ENCODE data around the gene ODC1. TPM values are rescaled to one million over a fixed set of nuclear protein-coding genes. Genes with fewer than 3 reads are reported as not detected.

Gene ODC1
- total and polyA plus RNA-seq, 12 donors = 4.1 to 92.8 (median 56.0) TPM

DNA sequence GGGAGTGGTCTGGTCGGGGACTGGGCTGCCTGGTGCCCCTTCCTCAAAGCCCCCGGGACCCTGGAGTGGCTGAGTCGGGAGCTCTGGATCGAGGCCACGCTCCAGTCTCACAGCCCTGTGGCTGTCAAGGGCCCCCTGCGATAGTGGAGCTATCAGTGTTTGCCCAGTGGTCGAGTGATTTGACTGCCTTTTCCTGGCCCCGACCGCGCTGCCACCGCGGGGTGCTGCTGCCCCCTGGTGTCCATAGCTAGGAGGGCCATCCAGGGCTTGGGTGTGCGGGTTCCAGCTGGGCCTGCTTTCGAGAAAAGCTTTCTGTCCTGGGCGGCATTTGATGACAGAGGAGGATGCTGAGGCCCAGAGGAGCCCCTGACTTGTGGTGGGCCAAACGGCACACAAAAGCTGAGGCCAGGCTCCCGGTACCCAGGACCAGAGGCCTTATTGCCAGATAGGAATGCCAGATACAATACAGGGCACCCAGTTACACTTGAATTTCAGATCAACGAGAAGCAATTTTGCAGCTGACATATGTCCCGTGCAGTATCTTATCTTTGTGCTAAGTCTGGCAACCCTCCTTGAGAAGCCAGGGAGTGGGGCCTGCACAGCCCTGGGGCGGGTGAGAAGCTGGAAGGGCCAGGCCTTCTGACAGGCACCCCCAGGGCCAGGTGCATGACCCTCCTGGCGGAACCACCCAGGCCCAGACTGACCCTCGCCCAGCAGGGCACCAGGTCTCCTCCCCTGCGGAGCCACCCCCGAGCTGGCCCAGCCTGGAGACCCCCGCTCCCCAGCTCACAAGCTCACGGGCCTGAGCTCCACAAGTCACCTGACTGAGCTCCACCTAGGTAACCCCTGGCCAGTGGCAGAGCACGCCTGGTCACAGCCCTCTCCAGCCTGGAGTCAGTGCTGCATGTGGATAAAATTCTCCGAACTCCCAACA, 13.0 kb downstream of the ODC1 start:
- ATAC-seq (peak; percentile 74 to 93 (median 86)), DNase-seq (peak; percentile 62 to 78)
- Histone ChIP-seq H3K36me3 (peaks cover 0 to 12% (median 5%) of the 10 kb centered on the region in 9 donors), H3K27me3 (peaks cover 0 to 8% (median 0%) of the 10 kb centered on the region in 7 donors), H3K27ac (no peak overlapping the region), H3K4me3 (no peak overlapping the region), H3K9me3 (no peaks in the 10 kb centered on the region), H3K4me1 (peaks cover 0 to 26% (median 10%) of the 10 kb centered on the region in 9 donors)
- intact Hi-C loops (cut with DNase I) = loop anchor here (1.0 to 10.0 kb wide), 14 partner anchors 230 to 630 kb away; partner anchors contain the start of gene RRM2 (in 2 of the 10)
- WGBS, 2 donors = 36% methylated on average over 26 to 28 of the region's 28 CpGs
- TF ChIP-seq, protein P1, sequence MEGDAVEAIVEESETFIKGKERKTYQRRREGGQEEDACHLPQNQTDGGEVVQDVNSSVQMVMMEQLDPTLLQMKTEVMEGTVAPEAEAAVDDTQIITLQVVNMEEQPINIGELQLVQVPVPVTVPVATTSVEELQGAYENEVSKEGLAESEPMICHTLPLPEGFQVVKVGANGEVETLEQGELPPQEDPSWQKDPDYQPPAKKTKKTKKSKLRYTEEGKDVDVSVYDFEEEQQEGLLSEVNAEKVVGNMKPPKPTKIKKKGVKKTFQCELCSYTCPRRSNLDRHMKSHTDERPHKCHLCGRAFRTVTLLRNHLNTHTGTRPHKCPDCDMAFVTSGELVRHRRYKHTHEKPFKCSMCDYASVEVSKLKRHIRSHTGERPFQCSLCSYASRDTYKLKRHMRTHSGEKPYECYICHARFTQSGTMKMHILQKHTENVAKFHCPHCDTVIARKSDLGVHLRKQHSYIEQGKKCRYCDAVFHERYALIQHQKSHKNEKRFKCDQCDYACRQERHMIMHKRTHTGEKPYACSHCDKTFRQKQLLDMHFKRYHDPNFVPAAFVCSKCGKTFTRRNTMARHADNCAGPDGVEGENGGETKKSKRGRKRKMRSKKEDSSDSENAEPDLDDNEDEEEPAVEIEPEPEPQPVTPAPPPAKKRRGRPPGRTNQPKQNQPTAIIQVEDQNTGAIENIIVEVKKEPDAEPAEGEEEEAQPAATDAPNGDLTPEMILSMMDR (IDR thresholded peaks at IDR 0.05) = peak; percentile 92 to 99 (median 97)

DNA sequence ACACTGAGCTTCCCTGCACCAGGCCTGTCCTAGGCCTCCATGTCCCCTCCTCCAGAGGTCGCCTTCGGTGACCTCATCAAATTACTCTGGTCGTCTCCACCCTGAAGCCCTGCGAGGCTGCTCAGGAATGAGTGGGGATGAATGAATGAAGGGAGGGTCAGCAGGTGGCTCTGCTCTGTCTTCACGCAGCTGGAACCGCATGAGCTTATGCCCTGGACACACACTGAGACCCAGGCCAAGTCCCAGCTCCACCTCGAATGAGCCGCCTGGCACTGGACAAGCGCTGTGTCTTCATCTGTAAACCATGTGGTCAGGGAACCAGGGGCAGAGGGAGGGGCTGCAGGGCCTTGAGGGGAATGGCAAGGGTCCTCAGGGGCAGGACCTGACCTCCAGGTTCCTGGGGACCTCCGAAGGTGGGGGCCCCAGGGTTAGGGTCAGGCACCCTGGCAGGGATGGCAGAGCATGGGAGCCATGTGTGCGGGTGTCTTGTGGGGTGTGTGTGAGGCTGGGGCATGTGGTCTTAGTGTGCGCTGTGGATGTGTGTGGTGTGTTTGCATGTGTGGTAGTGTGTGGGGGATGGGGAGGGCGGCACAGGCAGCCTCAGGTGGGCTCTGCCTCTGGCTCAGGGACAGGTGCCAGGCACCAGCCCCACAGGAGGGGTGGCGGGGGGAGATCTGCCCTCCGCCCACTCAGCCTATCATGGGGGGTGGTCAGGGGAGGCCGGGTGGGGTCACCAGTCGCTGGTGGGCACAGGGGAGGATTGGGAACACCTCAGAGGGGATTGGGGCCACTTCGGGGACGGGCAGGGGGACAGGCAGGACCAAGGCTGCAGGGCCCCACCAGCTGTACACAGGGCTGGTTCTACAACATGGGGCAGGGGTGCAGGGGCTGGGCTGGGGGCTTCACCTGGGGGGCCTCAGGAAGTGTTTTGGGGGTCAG, 13.9 kb downstream of the ODC1 start:
- intact Hi-C loops (cut with DNase I) = loop anchor here in 9 of 10 donors (1.0 to 10.0 kb wide), 10 partner anchors 231 to 629 kb away; partner anchors contain the start of gene RRM2 (in 1 of the 9)
- H3K27ac ChIP-seq = no peak overlapping the region
- TF ChIP-seq, protein P1 (IDR thresholded peaks at IDR 0.05) = no peak
- no peaks in the 10 kb centered on the region for H3K9me3 ChIP-seq
- ATAC-seq (peak in 2 of 8 donors; percentile 12 to 14), DNase-seq (no peak)
- 84 to 85% methylated on average over 18 to 19 of the region's 19 CpGs for WGBS, 2 donors
- no peak overlapping the region for H3K4me3 ChIP-seq
- H3K27me3 ChIP-seq = peaks cover 0 to 8% (median 0%) of the 10 kb centered on the region in 7 donors
- H3K36me3 ChIP-seq = peaks cover 0 to 2% (median 0%) of the 10 kb centered on the region in 9 donors
- H3K4me1 ChIP-seq = peaks cover 0 to 26% (median 10%) of the 10 kb centered on the region in 9 donors

DNA sequence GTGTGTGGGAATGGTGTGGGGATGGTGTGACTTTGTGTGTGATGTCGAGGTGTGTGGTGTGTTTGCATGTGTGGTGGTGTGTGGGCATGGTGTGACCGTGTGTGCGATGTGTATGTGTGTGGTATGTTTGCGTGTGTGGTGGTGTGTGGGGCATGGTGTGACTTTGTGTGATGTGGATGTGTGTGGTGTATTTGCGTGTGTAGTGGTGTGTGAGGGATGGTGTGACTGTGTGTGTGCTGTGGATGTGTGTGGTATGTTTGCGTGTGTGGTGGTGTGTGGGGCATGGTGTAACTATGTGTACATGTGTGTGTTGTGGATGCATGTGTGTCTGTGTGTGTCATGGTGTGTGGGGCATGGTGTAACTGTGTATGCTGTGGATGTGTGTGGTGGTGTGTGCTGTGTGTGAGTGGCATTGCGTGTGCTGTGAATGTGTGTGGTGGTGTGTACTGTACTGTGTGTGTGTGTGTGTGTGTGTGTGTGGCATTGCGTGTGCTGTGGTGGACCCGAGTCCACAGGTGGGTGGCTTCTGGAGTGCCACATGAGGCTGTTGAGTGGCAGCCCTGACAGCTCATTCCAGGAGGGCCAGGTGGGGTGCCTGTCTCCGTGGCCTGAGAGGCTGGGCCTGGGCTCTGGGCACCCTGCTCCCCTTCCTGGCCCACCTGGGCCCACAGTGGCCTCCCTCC, 14.7 kb downstream of the ODC1 start:
- peaks cover 0 to 26% (median 10%) of the 10 kb centered on the region in 9 donors for H3K4me1 ChIP-seq
- no peaks in the 10 kb centered on the region for H3K36me3 ChIP-seq
- no peak overlapping the region for H3K4me3 ChIP-seq
- TF ChIP-seq, protein P1 (IDR thresholded peaks at IDR 0.05) = no peak
- WGBS, 2 donors = 92 to 94% methylated on average over 10 of the region's 10 CpGs
- DNase-seq (no peak), ATAC-seq (no peak)
- no peak overlapping the region for H3K27ac ChIP-seq
- peaks cover 0 to 8% (median 0%) of the 10 kb centered on the region in 7 donors for H3K27me3 ChIP-seq
- no peaks in the 10 kb centered on the region for H3K9me3 ChIP-seq
- intact Hi-C loops (cut with DNase I) = loop anchor here in 5 of 10 donors (5.0 to 10.0 kb wide), 6 partner anchors 231 to 629 kb away; no protein-coding TSS in a partner anchor

Measured in heart right ventricle (tissue), 16 donors.